Heart right ventricle (tissue), 16 donors: ENCODE measurements around the gene GBE1. TPM values are rescaled to one million over a fixed set of nuclear protein-coding genes. Genes with fewer than 3 reads are reported as not detected.
"Not testable (repeated sequence)": the region's sequence is repeated elsewhere in the genome, so short reads cannot be mapped to it uniquely, and the experiment has no call there.

ENCODE experiments used
- ATAC-seq, 8 donors: fragments of 200-7000 bp; cut with Tn5 transposase; one replicate each; pipeline ENCODE4 v1.9.1; 2020; ENCODE audit warnings: mild to moderate bottlenecking in 8 of 8, moderate library complexity in 8 of 8, moderate number of reproducible peaks in 1 of 8
- DNase-seq, 2 donors: peaks; one replicate each; pipeline ENCODE4 v3.0.0-alpha.2; 2020
- H3K27ac ChIP-seq, 10 donors: fragments of 200-600 bp; sonication (generic) in 2 of 10; one replicate each; pipeline versions ENCODE4 v1.5.0 to v1.8.0; 2020 to 2022; ENCODE audit warnings: mild to moderate bottlenecking in 3 of 10
- H3K27me3 ChIP-seq, 7 donors: fragments of 200-600 bp; one replicate each; pipeline ENCODE4 v1.8.0; 2021 to 2022; ENCODE audit warnings: mild to moderate bottlenecking in 2 of 7
- H3K36me3 ChIP-seq, 9 donors: fragments of 200-600 bp; sonication (generic) in 1 of 9; one replicate each; pipeline versions ENCODE4 v1.5.0 to v1.8.0; 2020 to 2022; ENCODE audit warnings: mild to moderate bottlenecking in 2 of 9
- H3K4me1 ChIP-seq, 9 donors: fragments of 200-600 bp; sonication (generic) in 1 of 9; one replicate each; pipeline versions ENCODE4 v1.5.0 to v1.8.0; 2020 to 2022; ENCODE audit warnings: mild to moderate bottlenecking in 4 of 9
- H3K4me3 ChIP-seq, 10 donors: fragments of 200-600 bp; sonication (generic) in 2 of 10; one replicate each; pipeline versions ENCODE4 v1.5.0 to v1.8.0; 2020 to 2022; ENCODE audit warnings: mild to moderate bottlenecking in 7 of 10, moderate library complexity in 2 of 10
- H3K9me3 ChIP-seq, 11 donors: fragments of 200-600 bp in 10 of 11; sonication (generic) in 2 of 11; one replicate each; pipeline versions ENCODE4 v1.5.0 to v1.8.0; 2013 to 2022; ENCODE audit warnings: mild to moderate bottlenecking in 2 of 11, control low read depth in 1 of 11, moderate library complexity in 1 of 11
- CTCF ChIP-seq, 9 donors: fragments of 200-600 bp; sonication (generic) in 2 of 9; IDR thresholded peaks; one replicate each; pipeline versions ENCODE4 v1.5.0 to v1.8.0; 2021 to 2022; ENCODE audit warnings: antibody characterized with exemption in 9 of 9, mild to moderate bottlenecking in 5 of 9, moderate library complexity in 1 of 9
- WGBS, 2 donors: extraction: QIAGEN DNeasy Blood & Tissue Kit; methylation state at CpG; one replicate each; pipeline ENCODE4 v1.1.7; 2013; ENCODE audit warnings: inconsistent platforms in 1 of 2; 5-methylcytosine and 5-hydroxymethylcytosine counted together
- intact Hi-C, 10 donors: fragments of 100-400 bp; cut with DNase I; formaldehyde crosslinking; loops; one replicate each; pipeline versions ENCODE4 v1.11.1 to v1.14.2; 2022
- polyA plus RNA-seq, 2 donors: library from polyadenylated mRNA; stranded (reverse); fragments of 200-250 nt; gene quantifications; one replicate each; pipeline ENCODE4 v1.2.3, GENCODE V29; 2013
- total RNA-seq, 10 donors: library from RNA; stranded (reverse); fragmentation: NEBNext Ultra II Directional in 3 of 10; extraction: Animal tissue kit (Norgen Biotek cat#: 25700) in 3 of 10; gene quantifications; one replicate each; pipeline versions ENCODE4 v1.2.1 to v1.2.4, GENCODE V29; 2021 to 2023
- donor health status: Arrhythmogenic right ventricular cardiomyopathy.
- donor health status: ischemic (EF 13 %, LVEDD 7.1; RV severe dilation, severe dysfunction).
- donor health status: healthy with polysubstance abuse.
- donor health status: DM: no; HTN: yes; CAD: no.
- donor health status: DM: no; HTN: no; CAD: no.
- donor health status: ischemic (EF 25% LVEDD 6.9; RV normal size, moderate dysfunction).
- donor health status: ischemic (EF 25% LVEDD 5.7; RV mildly dilated, moderate dysfunction).
- donor health status: healthy.
- donor health status: DM: yes; HTN: yes; CAD: no.
- donor health status: Ischemic cardiomyopathy.
- donor health status: ischemic (EF 35%, LVEDD 5.7; RV mildly dilated, moderate dysfunction).
- donor health status: nonischemic (EF 11% LVEDD 7.7; RV severe dilation, severe dysfunction).
- donor health status: DM: yes; HTN: yes; CAD: no.
- donor health status: PGD.
- donor health status: ischemic (EF 29% LVEDD 5.4; RV normal size, mild dysfunction).
- donor health status: nonischemic (EF 23%, LVEDD 6.1; RV moderate dilation, normal function).

The GBE1 gene
- total and polyA plus RNA-seq, 12 donors = 24.8 to 153 (median 98.8) TPM

GRCh38 chr3:81758275-81758674 lies 3.2 kb downstream of the GBE1 start:
- Histone ChIP-seq H3K4me1 (peaks cover 3 to 71% (median 56%) of the 10 kb centered on the region in 9 donors), H3K4me3 (no peak overlapping the region), H3K36me3 (peaks cover 0 to 34% (median 6%) of the 10 kb centered on the region in 9 donors), H3K27me3 (no peaks in the 10 kb centered on the region), H3K27ac (peak overlapping the region in 8 of 10 donors; percentile 12 to 100 (median 99)), H3K9me3 (peaks cover 0 to 17% (median 7%) of the 10 kb centered on the region in 11 donors)
- DNase-seq (no peak), ATAC-seq (no peak)
- intact Hi-C loops = loop anchor here in 1 of 10 donors (2.0 to 10.0 kb wide), 2 partner anchors 13 to 93 kb away; no protein-coding TSS in a partner anchor
- TF ChIP-seq CTCF (IDR thresholded peaks at IDR 0.05) = no peak
- WGBS, 2 donors = 73 to 81% methylated on average over 1 of the region's 1 CpG

- Histone ChIP-seq H3K27ac (no peak overlapping the region), H3K9me3 (peaks cover 0 to 17% (median 7%) of the 10 kb centered on the region in 11 donors), H3K36me3 (peaks cover 0 to 65% (median 6%) of the 10 kb centered on the region in 9 donors), H3K27me3 (no peaks in the 10 kb centered on the region), H3K4me3 (no peak overlapping the region), H3K4me1 (peaks cover 0 to 45% (median 37%) of the 10 kb centered on the region in 9 donors)
- 59 to 64% methylated on average over 2 of the region's 2 CpGs for WGBS, 2 donors
- no peak for DNase-seq
- intact Hi-C loops = loop anchor here in 1 of 10 donors (10.0 kb wide), 1 partner anchor 89 kb away; no protein-coding TSS in a partner anchor
- no peak for TF ChIP-seq CTCF (IDR thresholded peaks at IDR 0.05)
- peak in 1 of 8 donors; percentile 22 for ATAC-seq
Observed at GRCh38 chr3:81753416-81754027, 7.9 kb downstream of the GBE1 start.

- Histone ChIP-seq H3K9me3 (peaks cover 0 to 17% (median 7%) of the 10 kb centered on the region in 11 donors), H3K4me3 (no peak overlapping the region), H3K36me3 (peaks cover 0 to 65% (median 6%) of the 10 kb centered on the region in 9 donors), H3K4me1 (peaks cover 0 to 37% (median 27%) of the 10 kb centered on the region in 9 donors), H3K27me3 (no peaks in the 10 kb centered on the region), H3K27ac (no peak overlapping the region)
- DNase-seq = no peak
- intact Hi-C loops = loop anchor here in 1 of 10 donors (10.0 kb wide), 1 partner anchor 88 kb away; no protein-coding TSS in a partner anchor
- TF ChIP-seq CTCF (IDR thresholded peaks at IDR 0.05) = no peak
- ATAC-seq = no peak
Observed at GRCh38 chr3:81752604-81753003, 8.8 kb downstream of the GBE1 start.

- Histone ChIP-seq H3K4me3 (no peak overlapping the region), H3K27ac (peak overlapping the region in 1 of 10 donors; percentile 17), H3K9me3 (peaks cover 0 to 4% (median under 1%) of the 10 kb centered on the region in 11 donors), H3K27me3 (no peaks in the 10 kb centered on the region), H3K4me1 (peaks cover 0 to 40% (median 26%) of the 10 kb centered on the region in 9 donors), H3K36me3 (peaks cover 0 to 36% (median 0%) of the 10 kb centered on the region in 9 donors)
- DNase-seq (no peak), ATAC-seq (no peak)
- WGBS, 2 donors = 78 to 82% methylated on average over 2 of the region's 2 CpGs
- intact Hi-C loops = no loop called here
- no peak for TF ChIP-seq CTCF (IDR thresholded peaks at IDR 0.05)
Observed at GRCh38 chr3:81749265-81749664, 12.2 kb downstream of the GBE1 start.

GRCh38 chr3:81747280-81747679 lies 14.2 kb downstream of the GBE1 start:
- Histone ChIP-seq H3K27ac (peak overlapping the region in 5 of 10 donors; percentile 4 to 37 (median 32)), H3K36me3 (peaks cover 0 to 24% (median 0%) of the 10 kb centered on the region in 9 donors), H3K4me1 (peaks cover 4 to 49% (median 42%) of the 10 kb centered on the region in 9 donors)
- H3K27me3 ChIP-seq, H3K9me3 ChIP-seq, H3K4me3 ChIP-seq, intact Hi-C loops, DNase-seq, ATAC-seq: not testable (repeated sequence)
- 71 to 72% methylated on average over 4 of the region's 4 CpGs for WGBS, 2 donors
